ENCODE measurements around the gene SLC34A3.

Gene SLC34A3

DNA sequence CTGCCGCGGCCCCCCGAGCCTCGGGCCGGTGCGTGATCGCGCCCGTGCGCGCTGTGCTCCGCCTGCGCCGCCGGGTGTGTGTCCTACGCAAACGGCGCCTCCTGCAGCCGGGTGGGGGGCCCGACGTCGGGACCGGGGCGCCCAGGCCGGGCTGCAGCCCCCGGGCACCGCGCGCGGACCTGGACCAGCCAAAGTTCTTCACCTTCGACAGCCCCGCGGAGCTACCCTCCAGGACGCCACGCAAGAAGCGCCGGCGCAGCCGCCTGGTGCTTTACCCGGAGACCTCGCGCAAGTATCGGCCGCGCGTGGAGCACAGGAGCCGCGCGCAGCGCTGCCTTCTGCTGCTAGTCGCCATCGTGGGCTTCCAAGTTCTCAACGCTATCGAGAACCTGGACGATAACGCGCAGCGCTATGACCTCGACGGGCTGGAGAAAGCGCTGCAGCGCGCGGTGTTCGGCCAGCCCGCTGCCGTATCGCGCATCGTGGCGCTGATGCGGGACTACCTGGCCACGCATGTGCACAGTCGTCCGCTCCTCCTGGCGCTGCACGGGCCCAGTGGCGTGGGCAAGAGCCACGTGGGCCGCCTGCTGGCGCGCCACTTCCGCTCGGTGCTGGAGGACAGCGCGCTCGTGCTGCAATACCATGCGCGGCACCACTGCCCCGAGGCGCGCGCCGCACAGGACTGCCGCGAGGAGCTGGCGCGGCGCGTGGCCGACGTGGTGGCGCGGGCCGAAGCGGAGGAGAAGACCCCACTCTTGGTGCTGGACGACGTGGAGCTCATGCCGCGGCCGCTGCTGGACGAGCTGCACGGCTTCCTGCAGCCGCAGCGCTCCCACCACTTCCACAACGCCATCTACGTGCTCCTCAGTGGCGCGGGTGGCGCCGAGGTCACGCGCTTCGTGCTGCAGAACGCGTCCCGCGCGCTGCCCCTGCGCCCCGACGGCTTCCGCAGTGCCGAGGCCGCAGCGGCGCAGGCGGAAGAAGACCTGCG, 48.3 kb downstream of the SLC34A3 start:
- no peak for DNase-seq

DNA sequence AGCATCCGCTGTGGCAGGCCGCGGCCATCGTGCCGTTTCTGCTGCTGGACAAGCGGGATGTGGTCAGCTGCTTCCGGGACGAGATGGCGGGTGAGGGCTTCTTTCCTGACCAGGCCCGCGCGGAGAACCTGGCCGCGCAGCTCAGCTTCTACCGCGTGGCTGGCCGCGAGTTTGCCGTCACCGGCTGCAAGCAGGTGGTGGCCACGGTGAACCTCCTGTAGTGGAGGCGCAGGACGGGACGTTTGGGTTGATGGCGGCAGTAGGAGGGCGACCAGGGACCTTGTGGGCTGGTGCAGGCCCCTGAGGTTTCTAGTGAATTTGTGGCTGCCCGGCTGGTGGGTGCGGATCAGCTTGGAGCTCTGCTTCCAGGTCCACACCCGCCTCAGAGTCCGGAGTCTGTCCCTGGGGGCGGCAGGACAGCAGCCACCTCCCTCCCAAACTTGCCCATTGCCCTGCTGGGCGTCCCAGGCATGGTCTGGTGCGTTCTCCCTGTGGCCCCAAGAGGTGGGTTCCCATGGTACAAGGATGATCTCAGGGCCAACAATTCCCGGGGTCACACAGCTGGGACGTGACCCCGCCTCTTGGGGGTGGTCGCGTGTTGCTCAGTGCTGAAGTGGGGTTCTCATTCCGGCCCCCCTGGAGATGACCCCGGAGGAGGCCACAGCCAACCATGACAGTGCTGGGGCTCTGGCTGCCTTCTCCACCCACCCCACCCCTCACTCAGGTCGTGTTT, 49.2 kb downstream of the SLC34A3 start:
- DNase-seq: no peak

DNA sequence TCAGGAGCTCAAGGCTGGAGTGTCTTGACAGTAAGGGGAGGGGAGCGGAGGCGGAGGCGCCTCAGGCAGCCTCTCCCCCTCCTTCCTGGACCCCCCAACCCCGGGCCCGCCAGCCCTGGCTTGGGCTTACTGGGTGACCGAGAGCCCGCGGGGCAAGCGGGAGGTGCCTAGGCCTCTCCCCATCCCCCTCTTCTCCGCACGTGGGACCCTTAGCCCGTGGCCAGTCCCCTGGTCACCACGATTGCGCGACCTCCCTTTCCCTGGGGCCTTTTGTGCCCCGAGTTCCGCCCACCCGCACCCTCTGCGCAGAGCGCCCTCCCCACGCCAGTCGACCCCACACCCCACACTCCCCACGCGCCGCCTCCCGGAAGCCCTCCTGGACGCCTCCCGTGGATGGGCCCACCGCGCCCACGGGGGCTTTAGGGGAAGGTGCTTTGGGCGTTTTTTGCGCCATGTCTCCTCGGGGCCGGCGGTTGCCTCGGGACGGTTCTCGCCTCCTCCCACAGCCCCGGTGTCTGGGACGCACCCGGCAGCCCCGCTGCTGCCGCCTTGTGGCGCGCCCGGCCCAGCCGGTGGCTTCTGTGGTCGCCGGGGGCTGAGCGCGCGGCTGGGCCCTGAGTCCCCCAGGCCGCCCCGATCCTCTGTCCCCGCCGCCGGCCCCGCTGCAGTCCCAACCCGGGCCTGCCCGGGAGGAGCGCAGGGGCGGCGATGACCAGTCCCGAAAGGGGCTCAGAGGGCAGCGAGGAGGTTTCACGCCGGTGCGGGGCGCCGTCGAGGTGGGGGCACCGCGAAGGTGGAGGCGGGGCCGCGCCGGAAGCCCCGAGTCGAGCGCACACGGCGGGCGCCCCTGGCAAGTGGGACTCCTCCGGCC, 50.0 kb downstream of the SLC34A3 start:
- DNase-seq: no peak

DNA sequence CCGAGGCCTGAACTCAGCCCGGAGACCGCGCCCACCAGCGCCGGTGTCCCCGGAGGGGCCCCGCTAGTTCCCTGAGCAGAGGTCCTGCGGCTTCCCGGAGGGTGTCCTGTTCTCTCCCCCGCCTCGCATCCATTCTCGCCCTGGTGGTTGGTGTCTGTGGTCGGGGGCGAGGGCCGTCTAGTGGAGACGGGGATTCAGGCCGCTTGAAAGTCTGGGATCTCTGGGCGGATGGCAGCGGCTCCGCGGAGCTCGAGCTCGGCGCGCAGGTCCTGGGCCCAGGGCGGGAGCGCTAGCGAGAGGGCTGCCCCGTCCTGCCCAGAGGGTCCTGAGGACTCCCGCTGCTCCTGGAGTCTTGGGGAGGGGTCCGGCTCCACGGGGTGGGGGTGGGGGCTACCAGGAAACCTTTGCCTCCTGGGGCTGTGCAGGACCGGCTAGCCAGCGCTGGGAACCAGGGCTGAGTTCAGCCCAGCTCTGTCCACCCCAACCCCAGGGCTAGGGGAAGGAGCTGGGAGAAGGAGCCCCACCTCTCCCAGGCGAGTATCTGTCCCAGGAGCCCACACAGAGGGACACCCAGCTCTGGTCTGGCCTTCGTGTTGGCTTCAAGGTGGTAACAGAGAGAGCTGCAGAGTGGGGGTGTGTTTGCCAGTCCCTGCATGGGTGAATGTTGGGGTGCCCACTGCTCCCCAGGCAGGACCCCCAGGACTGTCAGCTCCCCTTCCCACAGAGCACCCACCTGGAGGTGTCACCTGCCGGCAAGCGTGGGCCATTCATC, 50.8 kb downstream of the SLC34A3 start:
- no peak for DNase-seq
